Measurements from ENCODE around the gene ROBO2.
"Not testable (repeated sequence)": the region's sequence is repeated elsewhere in the genome, so short reads cannot be mapped to it uniquely, and the experiment has no call there.

ROBO2 gene

GRCh38 chr3:77365152-77365551 is 325.3 kb downstream of the ROBO2 start:
- DNase-seq (ENCODE audit: low read depth, low spot score) = no peak
- H3K4me3 ChIP-seq (ENCODE audit: low read length) = no peak overlapping the region

- no peak for DNase-seq (ENCODE audit: low read depth, low spot score)
- H3K4me3 ChIP-seq (ENCODE audit: low read length) = no peak overlapping the region
Observed at GRCh38 chr3:77370413-77370812, 330.5 kb downstream of the ROBO2 start.

GRCh38 chr3:77372018-77372417 is 332.1 kb downstream of the ROBO2 start:
- no peak for DNase-seq (ENCODE audit: low read depth, low spot score)
- no peak overlapping the region for H3K4me3 ChIP-seq (ENCODE audit: low read length)

GRCh38 chr3:77372634-77373346 is 332.9 kb downstream of the ROBO2 start:
- no peak overlapping the region for H3K4me3 ChIP-seq (ENCODE audit: low read length)
- DNase-seq (ENCODE audit: low read depth, low spot score) = no peak

GRCh38 chr3:77373619-77374018 is 333.7 kb downstream of the ROBO2 start:
- DNase-seq (ENCODE audit: low read depth, low spot score) = no peak
- H3K4me3 ChIP-seq (ENCODE audit: low read length) = no peak overlapping the region

GRCh38 chr3:77376511-77376910 is 336.6 kb downstream of the ROBO2 start:
- no peak overlapping the region for H3K4me3 ChIP-seq (ENCODE audit: low read length)
- DNase-seq (ENCODE audit: low read depth, low spot score) = no peak

- no peak for DNase-seq (ENCODE audit: low read depth, low spot score)
- no peak overlapping the region for H3K4me3 ChIP-seq (ENCODE audit: low read length)
Observed at GRCh38 chr3:77377717-77378116, 337.8 kb downstream of the ROBO2 start.

- no peak overlapping the region for H3K4me3 ChIP-seq (ENCODE audit: low read length)
- DNase-seq (ENCODE audit: low read depth, low spot score) = no peak
Observed at GRCh38 chr3:77380136-77380535, 340.2 kb downstream of the ROBO2 start.

GRCh38 chr3:77381431-77381830 is 341.5 kb downstream of the ROBO2 start:
- DNase-seq (ENCODE audit: low read depth, low spot score) = no peak
- H3K4me3 ChIP-seq (ENCODE audit: low read length) = no peak overlapping the region

- DNase-seq (ENCODE audit: low read depth, low spot score) = no peak
- H3K4me3 ChIP-seq (ENCODE audit: low read length) = no peak overlapping the region
Observed at GRCh38 chr3:77392181-77392580, 352.3 kb downstream of the ROBO2 start.

- H3K4me3 ChIP-seq (ENCODE audit: low read length) = no peak overlapping the region
- no peak for DNase-seq (ENCODE audit: low read depth, low spot score)
Observed at GRCh38 chr3:77394046-77394445, 354.1 kb downstream of the ROBO2 start.

- H3K4me3 ChIP-seq (ENCODE audit: low read length) = no peak overlapping the region
- no peak for DNase-seq (ENCODE audit: low read depth, low spot score)
Observed at GRCh38 chr3:77404871-77405270, 365.0 kb downstream of the ROBO2 start.

GRCh38 chr3:77407441-77407840 is 367.5 kb downstream of the ROBO2 start:
- H3K4me3 ChIP-seq (ENCODE audit: low read length) = no peak overlapping the region
- DNase-seq (ENCODE audit: low read depth, low spot score) = no peak

GRCh38 chr3:77410334-77410733 is 370.4 kb downstream of the ROBO2 start:
- DNase-seq (ENCODE audit: low read depth, low spot score) = not testable (repeated sequence)

GRCh38 chr3:77411334-77411733 is 371.4 kb downstream of the ROBO2 start:
- no peak overlapping the region for H3K4me3 ChIP-seq (ENCODE audit: low read length)
- no peak for DNase-seq (ENCODE audit: low read depth, low spot score)

More at GRCh38 chr3:77410334-77410733, 370.4 kb downstream of the ROBO2 start:
- not testable (repeated sequence) for H3K4me3 ChIP-seq (ENCODE audit: low read length)

GRCh38 chr3:77412021-77412438 is 372.1 kb downstream of the ROBO2 start:
- no peak overlapping the region for H3K4me3 ChIP-seq (ENCODE audit: low read length)
- no peak for DNase-seq (ENCODE audit: low read depth, low spot score)

- no peak for DNase-seq (ENCODE audit: low read depth, low spot score)
Observed at GRCh38 chr3:77412584-77412983, 372.7 kb downstream of the ROBO2 start.

GRCh38 chr3:77414881-77415280 is 375.0 kb downstream of the ROBO2 start:
- no peak for DNase-seq (ENCODE audit: low read depth, low spot score)
- H3K4me3 ChIP-seq (ENCODE audit: low read length) = no peak overlapping the region

More at GRCh38 chr3:77412584-77412983, 372.7 kb downstream of the ROBO2 start:
- no peak overlapping the region for H3K4me3 ChIP-seq (ENCODE audit: low read length)

GRCh38 chr3:77420336-77420735 is 380.4 kb downstream of the ROBO2 start:
- H3K4me3 ChIP-seq (ENCODE audit: low read length) = no peak overlapping the region
- no peak for DNase-seq (ENCODE audit: low read depth, low spot score)

- DNase-seq (ENCODE audit: low read depth, low spot score) = no peak
- H3K4me3 ChIP-seq (ENCODE audit: low read length) = no peak overlapping the region
Observed at GRCh38 chr3:77421916-77422315, 382.0 kb downstream of the ROBO2 start.

- no peak for DNase-seq (ENCODE audit: low read depth, low spot score)
- no peak overlapping the region for H3K4me3 ChIP-seq (ENCODE audit: low read length)
Observed at GRCh38 chr3:77426531-77426930, 386.6 kb downstream of the ROBO2 start.
